ENCODE measurements around the gene ATF2. TPM values are rescaled to one million over a fixed set of nuclear protein-coding genes. Genes with fewer than 3 reads are reported as not detected.

Gene ATF2, protein sequence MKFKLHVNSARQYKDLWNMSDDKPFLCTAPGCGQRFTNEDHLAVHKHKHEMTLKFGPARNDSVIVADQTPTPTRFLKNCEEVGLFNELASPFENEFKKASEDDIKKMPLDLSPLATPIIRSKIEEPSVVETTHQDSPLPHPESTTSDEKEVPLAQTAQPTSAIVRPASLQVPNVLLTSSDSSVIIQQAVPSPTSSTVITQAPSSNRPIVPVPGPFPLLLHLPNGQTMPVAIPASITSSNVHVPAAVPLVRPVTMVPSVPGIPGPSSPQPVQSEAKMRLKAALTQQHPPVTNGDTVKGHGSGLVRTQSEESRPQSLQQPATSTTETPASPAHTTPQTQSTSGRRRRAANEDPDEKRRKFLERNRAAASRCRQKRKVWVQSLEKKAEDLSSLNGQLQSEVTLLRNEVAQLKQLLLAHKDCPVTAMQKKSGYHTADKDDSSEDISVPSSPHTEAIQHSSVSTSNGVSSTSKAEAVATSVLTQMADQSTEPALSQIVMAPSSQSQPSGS
- 18.7 and 26.8 TPM in 2 replicates for total RNA-seq

DNA sequence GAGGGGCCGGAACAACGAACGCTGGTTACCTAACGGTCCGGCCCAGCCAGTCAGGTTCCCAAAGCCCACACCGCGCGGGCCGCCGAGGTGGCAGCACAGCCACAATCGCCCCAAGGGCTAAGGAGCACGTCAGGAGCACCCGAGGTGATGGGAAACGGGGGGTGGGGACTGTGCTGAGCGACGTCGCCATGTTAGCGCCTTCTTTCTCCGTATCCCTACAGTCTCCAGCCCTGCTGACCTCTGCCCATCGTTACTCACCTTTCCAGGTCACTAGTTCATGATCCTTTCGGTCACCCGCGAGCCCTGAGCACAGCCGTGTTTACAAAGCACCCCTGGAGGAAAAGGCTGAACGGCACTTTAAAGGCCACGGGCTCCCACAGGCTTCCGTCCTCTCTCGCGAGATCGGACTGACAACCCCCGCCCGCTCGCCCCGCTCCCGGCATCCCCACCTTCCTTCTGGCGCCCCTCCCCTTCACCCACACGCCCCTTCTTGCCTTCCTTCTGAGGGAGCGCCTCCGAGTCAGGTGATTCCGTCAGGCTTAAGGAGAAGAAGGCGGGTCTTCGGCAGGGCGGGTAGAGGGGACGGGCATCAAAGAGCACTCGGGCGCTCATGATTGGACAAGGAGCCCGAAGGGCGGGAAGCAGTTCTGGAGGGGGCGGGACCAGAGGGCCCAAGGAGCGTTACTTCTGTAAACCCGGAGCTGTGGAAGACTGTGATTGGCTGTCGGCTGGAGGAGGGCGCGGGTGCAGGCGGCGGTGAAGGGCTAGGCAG is at the start of gene ATF2:
ATF2 (minus strand) TSS at position 412 of the 772 bp plus-strand sequence. CDS start 31,760 bp downstream, outside the sequence.

DNA sequence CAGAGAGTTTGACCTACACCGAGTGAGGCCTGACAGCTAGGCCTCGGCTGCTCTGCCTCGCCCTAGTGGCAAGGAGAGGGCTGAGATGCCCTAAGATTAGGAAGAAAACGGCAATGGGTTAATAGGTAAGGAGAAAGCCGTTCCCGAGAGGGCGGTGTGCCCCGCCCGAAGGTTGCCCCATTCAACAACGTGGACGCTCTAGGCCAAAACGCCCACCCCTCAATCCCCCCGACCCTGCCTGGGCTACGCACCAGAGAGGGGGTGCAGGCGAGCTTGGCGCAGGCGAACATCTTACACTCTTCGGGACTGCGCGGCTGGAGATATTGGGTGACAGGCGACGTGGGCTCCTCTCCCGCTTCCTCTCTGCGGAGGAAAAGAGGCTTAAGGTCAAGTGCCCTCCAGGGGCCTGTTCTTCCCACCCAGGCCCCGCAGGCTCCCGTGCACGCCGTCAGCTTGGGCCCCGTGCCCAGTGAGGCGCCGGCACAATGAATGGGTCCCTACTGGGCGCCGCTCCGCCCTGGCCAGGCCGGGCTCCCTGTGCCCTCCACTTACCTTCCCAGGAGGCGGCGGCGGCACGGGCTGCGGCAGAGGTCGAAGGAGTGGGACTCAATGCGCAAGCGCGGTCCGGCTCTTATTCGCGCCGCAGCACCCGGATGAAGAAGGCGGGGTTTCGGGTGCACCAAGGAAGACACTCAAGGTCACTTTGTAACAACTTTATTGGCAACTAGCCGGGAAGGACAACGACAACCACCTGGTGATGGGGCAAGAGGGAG is 13.3 kb upstream of the ATF2 start, which contains the start of gene ATP5MC3:
ATP5MC3 (minus strand) TSS at position 607 of the 773 bp plus-strand sequence; CDS start at position 290, 317 bp downstream.

Other genes with a start within 250 kb of the ATF2 start
- gene CHN1, start 162.8 kb downstream of the ATF2 start, total RNA-seq = 0.65 and 1.1 TPM in 2 replicates
- gene ATP5MC3, start 13.5 kb upstream of the ATF2 start, total RNA-seq = 290 and 461 TPM in 2 replicates